Measurements from ENCODE around the gene NLRP7.

The NLRP7 gene

GRCh38 chr19:54877471-54877870 is 69.9 kb downstream of the NLRP7 start:
- no peaks in the 10 kb centered on the region for H3K4me1 Mint-ChIP-seq
- H3K9me3 Mint-ChIP-seq, result peaks cover 83% of the 10 kb centered on the region
- H3K36me3 Mint-ChIP-seq (ENCODE audit: low read depth), result no peaks in the 10 kb centered on the region
- H3K27me3 Mint-ChIP-seq (ENCODE audit: low read depth, poor library complexity), result peaks cover 6% of the 10 kb centered on the region
- H3K27ac Mint-ChIP-seq, result no peak overlapping the region
- no peak for TF ChIP-seq CTCF (IDR thresholded peaks at IDR 0.05)
- H3K4me3 Mint-ChIP-seq, result no peak overlapping the region
- no peak for DNase-seq

- no peaks in the 10 kb centered on the region for H3K4me1 Mint-ChIP-seq
- TF ChIP-seq CTCF (IDR thresholded peaks at IDR 0.05), result no peak
- no peaks in the 10 kb centered on the region for H3K36me3 Mint-ChIP-seq (ENCODE audit: low read depth)
- DNase-seq, result no peak
- H3K4me3 Mint-ChIP-seq, result no peak overlapping the region
- H3K9me3 Mint-ChIP-seq, result peaks cover 83% of the 10 kb centered on the region
- H3K27me3 Mint-ChIP-seq (ENCODE audit: low read depth, poor library complexity), result peaks cover 3% of the 10 kb centered on the region
- no peak overlapping the region for H3K27ac Mint-ChIP-seq
Observed at GRCh38 chr19:54875506-54875905, 71.8 kb downstream of the NLRP7 start.

- peaks cover 80% of the 10 kb centered on the region for H3K9me3 Mint-ChIP-seq
- DNase-seq, result no peak
- H3K27ac Mint-ChIP-seq, result no peak within 1 kb of the TSS
- TF ChIP-seq CTCF (IDR thresholded peaks at IDR 0.05), result no peak
- H3K4me3 Mint-ChIP-seq, result no peak within 1 kb of the TSS
- H3K4me1 Mint-ChIP-seq, result no peaks in the 10 kb centered on the region
- peaks cover 3% of the 10 kb centered on the region for H3K27me3 Mint-ChIP-seq (ENCODE audit: low read depth, poor library complexity)
- no peaks in the 10 kb centered on the region for H3K36me3 Mint-ChIP-seq (ENCODE audit: low read depth)
Observed at GRCh38 chr19:54873990-54874389, 73.3 kb downstream of the NLRP7 start, which contains the start of gene FCAR. Gene FCAR, plus strand, starts transcription at chr19:54874235. Its CDS starts 55 bp downstream, at chr19:54874290.
